Right atrium auricular region (tissue), 2 donors: ENCODE data around the gene CIROP. TPM values are rescaled to one million over a fixed set of nuclear protein-coding genes. Genes with fewer than 3 reads are reported as not detected.

Experiments used
- DNase-seq: peaks from one replicate; pipeline ENCODE4 v3.0.0-alpha.2; 2019; ENCODE audit warnings: low spot score
- H3K27ac ChIP-seq, 2 donors: fragments of 200-600 bp; sonication (generic); 1 replicate in 1 of 2; 2 replicates in 1 of 2; pipeline ENCODE4 v1.5.1; 2016 to 2019
- H3K27me3 ChIP-seq, 2 donors: fragments of 200-600 bp; sonication (generic); one replicate each; pipeline versions ENCODE4 v1.5.1 to v1.6.0; 2017 to 2019
- H3K36me3 ChIP-seq: fragments of 200-600 bp; sonication (generic); one replicate; pipeline ENCODE4 v1.5.1; 2016
- H3K4me1 ChIP-seq, 2 donors: fragments of 200-600 bp; sonication (generic); one replicate each; pipeline versions ENCODE4 v1.5.1 to v1.6.0; 2017 to 2019
- H3K4me3 ChIP-seq, 2 donors: fragments of 200-600 bp; sonication (generic); 1 replicate in 1 of 2; 2 replicates in 1 of 2; pipeline ENCODE4 v1.5.1; 2017 to 2019; ENCODE audit warnings: mild to moderate bottlenecking in 1 of 2, moderate library complexity in 1 of 2
- H3K9me3 ChIP-seq, 2 donors: fragments of 200-600 bp; sonication (generic); one replicate each; pipeline ENCODE4 v1.5.1; 2019
- CTCF ChIP-seq, 2 donors: fragments of 200-600 bp; sonication (generic); IDR thresholded peaks; one replicate each; pipeline ENCODE4 v1.5.1; 2019; ENCODE audit warnings: antibody characterized with exemption in 2 of 2
- total RNA-seq, 2 donors: library from RNA; depleted of rRNA; stranded (reverse); fragments of >200 nt; gene quantifications; one replicate each; pipeline ENCODE4 v1.1.0, GENCODE V29; 2016

Gene CIROP
- total RNA-seq, 2 donors from 2014 or later: not detected

GRCh38 chr14:23095196-23096108 lies 9.3 kb downstream of the CIROP start, which contains the start of gene C14orf119:
Gene C14orf119 (plus strand): TSS chr14:23095505. CDS start chr14:23097659, 2,154 bp downstream.
- DNase-seq: peak; percentile 100
- H3K36me3 ChIP-seq: peaks cover 39% of the 10 kb centered on the region
- H3K4me1 ChIP-seq: peaks cover 0 to 59% of the 10 kb centered on the region in 2 donors
- peak within 1 kb of the TSS; percentile 79 to 91 for H3K4me3 ChIP-seq
- TF ChIP-seq CTCF (IDR thresholded peaks at IDR 0.05): no peak
- H3K9me3 ChIP-seq: no peaks in the 10 kb centered on the region
- peak within 1 kb of the TSS; percentile 96 to 99 for H3K27ac ChIP-seq
- H3K27me3 ChIP-seq: no peaks in the 10 kb centered on the region

GRCh38 chr14:23094666-23095195 lies 10.1 kb downstream of the CIROP start, which contains the start of gene ACIN1:
Gene ACIN1 (minus strand): TSS chr14:23095136. CDS start chr14:23095112, 24 bp downstream.
- no peak for TF ChIP-seq CTCF (IDR thresholded peaks at IDR 0.05)
- peak; percentile 80 for DNase-seq
- Histone ChIP-seq H3K27me3 (no peaks in the 10 kb centered on the region), H3K36me3 (peaks cover 45% of the 10 kb centered on the region), H3K4me1 (peaks cover 0 to 61% of the 10 kb centered on the region in 2 donors), H3K27ac (peak within 1 kb of the TSS; percentile 96 to 99), H3K4me3 (peak within 1 kb of the TSS; percentile 79 to 91), H3K9me3 (no peaks in the 10 kb centered on the region)

- H3K4me1 ChIP-seq: peaks cover 0 to 55% of the 10 kb centered on the region in 2 donors
- H3K27me3 ChIP-seq: no peaks in the 10 kb centered on the region
- H3K27ac ChIP-seq: peak overlapping the region; percentile 96 to 99
- peak overlapping the region; percentile 74 to 79 for H3K4me3 ChIP-seq
- DNase-seq: no peak
- H3K9me3 ChIP-seq: no peaks in the 10 kb centered on the region
- TF ChIP-seq CTCF (IDR thresholded peaks at IDR 0.05): no peak
- peaks cover 51% of the 10 kb centered on the region for H3K36me3 ChIP-seq
Observed at GRCh38 chr14:23093991-23094665, 10.7 kb downstream of the CIROP start.

GRCh38 chr14:23093526-23093925 lies 11.3 kb downstream of the CIROP start:
- Histone ChIP-seq H3K4me1 (peaks cover 0 to 51% of the 10 kb centered on the region in 2 donors), H3K9me3 (no peaks in the 10 kb centered on the region), H3K27ac (no peak overlapping the region), H3K27me3 (no peaks in the 10 kb centered on the region), H3K36me3 (peaks cover 57% of the 10 kb centered on the region), H3K4me3 (peak overlapping the region; percentile 74 to 79)
- TF ChIP-seq CTCF (IDR thresholded peaks at IDR 0.05): no peak
- no peak for DNase-seq

DNA sequence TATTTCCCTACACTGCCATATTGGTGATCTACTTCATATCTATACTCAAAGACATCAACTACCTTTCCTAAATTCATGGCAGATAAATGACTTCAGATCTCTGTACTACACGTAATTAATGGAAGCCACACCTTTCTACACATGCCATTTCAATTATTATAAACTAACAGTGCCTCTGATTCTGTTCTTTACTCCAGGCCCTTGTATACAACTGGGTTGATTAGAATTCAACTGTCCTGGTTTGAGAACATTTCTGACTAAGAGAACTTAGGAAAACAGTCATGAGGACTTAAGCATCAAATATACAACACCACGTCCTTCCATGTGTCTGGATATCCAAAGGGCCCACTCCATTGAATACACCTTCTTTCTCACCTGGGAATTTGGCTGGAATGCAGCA lies 11.7 kb downstream of the CIROP start:
- no peak for TF ChIP-seq CTCF (IDR thresholded peaks at IDR 0.05)
- peaks cover 0 to 51% of the 10 kb centered on the region in 2 donors for H3K4me1 ChIP-seq
- H3K27ac ChIP-seq: no peak overlapping the region
- no peaks in the 10 kb centered on the region for H3K9me3 ChIP-seq
- no peak overlapping the region for H3K4me3 ChIP-seq
- no peak for DNase-seq
- peaks cover 56% of the 10 kb centered on the region for H3K36me3 ChIP-seq
- H3K27me3 ChIP-seq: no peaks in the 10 kb centered on the region
